Measurements from ENCODE around the gene MICAL1. TPM values are rescaled to one million over a fixed set of nuclear protein-coding genes. Genes with fewer than 3 reads are reported as not detected.

Gene MICAL1
- total RNA-seq, 1 experiment from 2014 or later = 92.9 TPM

DNA sequence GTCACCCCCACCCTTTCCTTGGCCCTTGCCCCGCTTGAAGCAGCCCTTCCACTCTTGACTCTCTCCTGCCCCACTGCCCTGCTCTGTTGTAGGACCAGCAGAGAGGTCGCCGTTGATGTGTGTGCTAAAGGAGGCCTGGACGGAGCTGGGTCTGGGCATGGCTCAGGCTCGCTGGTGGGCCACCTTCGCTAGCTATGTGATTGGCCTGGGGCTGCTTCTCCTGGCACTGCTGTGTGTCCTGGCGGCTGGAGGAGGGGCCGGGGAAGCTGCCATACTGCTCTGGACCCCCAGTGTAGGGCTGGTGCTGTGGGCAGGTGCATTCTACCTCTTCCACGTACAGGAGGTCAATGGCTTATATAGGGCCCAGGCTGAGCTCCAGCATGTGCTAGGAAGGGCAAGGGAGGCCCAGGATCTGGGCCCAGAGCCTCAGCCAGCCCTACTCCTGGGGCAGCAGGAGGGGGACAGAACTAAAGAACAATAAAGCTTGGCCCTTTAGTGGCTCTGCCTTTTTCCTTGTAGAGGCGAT lies 12.1 kb downstream of the MICAL1 start:
- H3T11ph ChIP-seq (ENCODE audit: low read length) = no peak overlapping the region
- no peak overlapping the region for H2AFZ ChIP-seq (ENCODE audit: low read length)
- H4K91ac ChIP-seq (ENCODE audit: insufficient read length, low read depth, low read length) = no peak overlapping the region
- H3K9ac ChIP-seq (ENCODE audit: extremely low read depth, insufficient read length, low read length) = no peak overlapping the region
- TF ChIP-seq CTCF (conservative IDR thresholded peaks at IDR 0.05) = no peak
- H3K79me2 ChIP-seq (ENCODE audit: insufficient read depth, low read length) = no peaks in the 10 kb centered on the region
- Mint-ChIP-seq H3K27ac (0 out of 7 replicates have a peak overlapping the region, but pooled peaks of 2 of the 3 experiments have one; percentile 27 to 57), H3K4me1 (peaks cover 17 to 19% of the 10 kb centered on the region in 2 experiments), H3K4me3 (no peak overlapping the region; a peak in 1 of 5 replicates), H3K27me3 (ENCODE audit: low read depth) (peaks cover 10% of the 10 kb centered on the region), H3K9me3 (no peaks in the 10 kb centered on the region; a peak in 1 of 5 replicates), H3K36me3 (ENCODE audit: insufficient read depth in 1 of 3, low read depth in 3 of 3) (peaks cover 22 to 56% (median 47%) of the 10 kb centered on the region in 3 experiments)
- H2BK12ac ChIP-seq (ENCODE audit: insufficient read length, low read depth, low read length) = no peak overlapping the region
- no peak for DNase-seq
- no peaks in the 10 kb centered on the region for H3K9me3 ChIP-seq (ENCODE audit: control insufficient read depth, low read depth, low read length)
- WGBS (ENCODE audit: extremely low coverage, insufficient read length, low lambda C conversion rate) = no CpG with 5 or more reads among the region's 10 CpGs
- no peak overlapping the region for H2AK5ac ChIP-seq (ENCODE audit: insufficient read length, low read length)
- H3K27ac ChIP-seq (ENCODE audit: insufficient read length, low read depth, low read length) = no peak overlapping the region
- H3K4me2 ChIP-seq (ENCODE audit: insufficient read depth, insufficient read length, low read length) = no peak overlapping the region
- H3K18ac ChIP-seq (ENCODE audit: insufficient read length, low read depth, low read length) = no peak overlapping the region
- H2BK5ac ChIP-seq (ENCODE audit: insufficient read length, low read length) = no peak overlapping the region
- peaks cover 14% of the 10 kb centered on the region for H3K23me2 ChIP-seq (ENCODE audit: insufficient read length, low read depth, low read length, poor library complexity, severe bottlenecking)
- no peak overlapping the region for H2BK20ac ChIP-seq (ENCODE audit: low read depth, low read length, poor library complexity, severe bottlenecking)
- H3K4ac ChIP-seq (ENCODE audit: low read depth, low read length) = no peak overlapping the region
- H3K27me3 ChIP-seq (ENCODE audit: insufficient read depth, low read length) = no peaks in the 10 kb centered on the region
- no peak overlapping the region for H2BK120ac ChIP-seq (ENCODE audit: low read depth, low read length, poor library complexity, severe bottlenecking)
- no peak overlapping the region for H2BK15ac ChIP-seq (ENCODE audit: low read depth, low read length)
- no peak overlapping the region for H3K14ac ChIP-seq (ENCODE audit: insufficient read depth, low read length)
- H4K20me1 ChIP-seq (ENCODE audit: control insufficient read depth, insufficient read depth, insufficient read length) = no peaks in the 10 kb centered on the region
- H3K56ac ChIP-seq (ENCODE audit: insufficient read length, low read depth, low read length) = no peak overlapping the region
- H3K4me1 ChIP-seq (ENCODE audit: insufficient read depth, low read length) = peaks cover 3% of the 10 kb centered on the region; the same call in 1 of the 2 replicates
- H3K23ac ChIP-seq (ENCODE audit: insufficient read length, low read depth, low read length) = no peak overlapping the region
- H3K79me1 ChIP-seq (ENCODE audit: insufficient read depth, low read depth, low read length, poor library complexity, severe bottlenecking) = no peaks in the 10 kb centered on the region
- H4K5ac ChIP-seq (ENCODE audit: insufficient read length, low read depth, low read length) = no peak overlapping the region
- no peak overlapping the region for H4K8ac ChIP-seq (replicated peaks; ENCODE audit: insufficient read length, low read depth, low read length)

Data from H9 (cell line).